ENCODE measurements around the gene CRK. TPM values are rescaled to one million over a fixed set of nuclear protein-coding genes. Genes with fewer than 3 reads are reported as not detected.

The CRK gene
- total RNA-seq, 1 donor from 2014 or later: 42.8 TPM

Other genes with a start within 250 kb of the CRK start
- gene BHLHA9, start 185.8 kb downstream of the CRK start, total RNA-seq: not detected
- gene TRARG1, start 176.6 kb downstream of the CRK start, total RNA-seq: 0.52 TPM
- gene YWHAE, start 56.0 kb downstream of the CRK start, total RNA-seq: 280 TPM
- 69.4 TPM for gene MYO1C, start 36.5 kb upstream of the CRK start, total RNA-seq
- 23.0 TPM for gene INPP5K, start 60.4 kb upstream of the CRK start, total RNA-seq
- gene PITPNA, start 106.6 kb upstream of the CRK start, total RNA-seq: 11.0 TPM
- 4.7 TPM for gene SLC43A2, start 172.6 kb upstream of the CRK start, total RNA-seq
- 5.7 TPM for gene SCARF1, start 189.5 kb upstream of the CRK start, total RNA-seq
- 9.9 TPM for gene RILP, start 193.6 kb upstream of the CRK start, total RNA-seq
- 96.0 TPM for gene PRPF8, start 228.6 kb upstream of the CRK start, total RNA-seq